H9 (cell line): ENCODE results near the gene ADAMTSL3. TPM values are rescaled to one million over a fixed set of nuclear protein-coding genes. Genes with fewer than 3 reads are reported as not detected.

Experiments used
- DNase-seq: peaks from one replicate; pipeline ENCODE4 v3.0.0-alpha.2; 2017
- H2AFZ ChIP-seq: one replicate; pipeline ENCODE4 v1.6.1; 2013; ENCODE audit warnings: mild to moderate bottlenecking, low read length, control low read depth, moderate library complexity
- H2AK5ac ChIP-seq: 2 replicates; pipeline ENCODE4 v1.6.1; 2013; ENCODE audit warnings: low read length, control low read depth, mixed read lengths; ENCODE audit not compliant: insufficient read length
- H2BK120ac ChIP-seq: one replicate; pipeline ENCODE4 v1.6.1; 2013; ENCODE audit warnings: low read depth, mild to moderate bottlenecking, low read length, control low read depth, inconsistent platforms; ENCODE audit not compliant: poor library complexity, severe bottlenecking
- H2BK12ac ChIP-seq: 2 replicates; pipeline ENCODE4 v1.6.1; 2013; ENCODE audit warnings: low read length, control low read depth, mixed read lengths, low read depth; ENCODE audit not compliant: insufficient read length
- H2BK15ac ChIP-seq: 2 replicates; pipeline ENCODE4 v1.6.1; 2013; ENCODE audit warnings: low read depth, low read length, control low read depth
- H2BK20ac ChIP-seq: one replicate; pipeline ENCODE4 v1.6.1; 2013; ENCODE audit warnings: low read depth, mild to moderate bottlenecking, low read length, control low read depth, inconsistent platforms; ENCODE audit not compliant: poor library complexity, severe bottlenecking
- H2BK5ac ChIP-seq: 2 replicates; pipeline ENCODE4 v1.6.1; 2013; ENCODE audit warnings: low read length, control low read depth, mixed read lengths; ENCODE audit not compliant: insufficient read length
- H3K14ac ChIP-seq: 2 replicates; pipeline ENCODE4 v1.6.1; 2013; ENCODE audit warnings: low read length, control low read depth; ENCODE audit not compliant: insufficient read depth
- H3K18ac ChIP-seq: 2 replicates; pipeline ENCODE4 v1.6.1; 2013; ENCODE audit warnings: low read depth, mild to moderate bottlenecking, mixed read lengths, low read length, control low read depth; ENCODE audit not compliant: insufficient read length
- H3K23ac ChIP-seq: 2 replicates; pipeline ENCODE4 v1.6.1; 2013; ENCODE audit warnings: low read length, control low read depth, mixed read lengths, low read depth; ENCODE audit not compliant: insufficient read length
- H3K23me2 ChIP-seq: 2 replicates; pipeline ENCODE4 v1.6.1; 2013; ENCODE audit warnings: low read depth, mild to moderate bottlenecking, mixed read lengths, low read length, control low read depth; ENCODE audit not compliant: insufficient read length, poor library complexity, severe bottlenecking
- H3K27ac ChIP-seq: 2 replicates; pipeline ENCODE4 v1.5.1; 2013; ENCODE audit warnings: low read length, control low read depth, mixed read lengths, low read depth; ENCODE audit not compliant: insufficient read length
- H3K27me3 ChIP-seq: 2 replicates; pipeline ENCODE4 v1.6.1; 2013; ENCODE audit warnings: low read length, control low read depth, inconsistent platforms; ENCODE audit not compliant: insufficient read depth
- H3K4ac ChIP-seq: 2 replicates; pipeline ENCODE4 v1.6.1; 2013; ENCODE audit warnings: low read depth, mild to moderate bottlenecking, control low read depth, inconsistent platforms, low read length, moderate library complexity
- H3K4me1 ChIP-seq: 2 replicates; pipeline ENCODE4 v1.6.1; 2013; ENCODE audit warnings: low read length, control low read depth, inconsistent platforms; ENCODE audit not compliant: insufficient read depth
- H3K4me2 ChIP-seq: 2 replicates; pipeline ENCODE4 v1.6.1; 2013; ENCODE audit warnings: low read length, control low read depth, mixed read lengths; ENCODE audit not compliant: insufficient read length, insufficient read depth
- H3K56ac ChIP-seq: 2 replicates; pipeline ENCODE4 v1.6.1; 2013; ENCODE audit warnings: low read depth, mild to moderate bottlenecking, mixed read lengths, low read length, control low read depth; ENCODE audit not compliant: insufficient read length
- H3K79me1 ChIP-seq: 2 replicates; pipeline ENCODE4 v1.6.1; 2013; ENCODE audit warnings: low read depth, mild to moderate bottlenecking, moderate library complexity, low read length, control low read depth, inconsistent platforms; ENCODE audit not compliant: insufficient read depth, poor library complexity, severe bottlenecking
- H3K79me2 ChIP-seq: 2 replicates; pipeline ENCODE4 v1.6.1; 2013; ENCODE audit warnings: low read length, control low read depth, inconsistent platforms; ENCODE audit not compliant: insufficient read depth
- H3K9ac ChIP-seq: 2 replicates; pipeline ENCODE4 v1.6.1; 2013; ENCODE audit warnings: low read length, control low read depth, mixed read lengths; ENCODE audit not compliant: insufficient read length; ENCODE audit errors: extremely low read depth
- H3K9me3 ChIP-seq: one replicate; pipeline ENCODE4 v1.6.1; 2013; ENCODE audit warnings: low read depth, low read length, inconsistent platforms; ENCODE audit not compliant: control insufficient read depth
- H3T11ph ChIP-seq: one replicate; pipeline ENCODE4 v1.6.1; 2013; ENCODE audit warnings: mild to moderate bottlenecking, low read length, control low read depth, inconsistent platforms
- H4K20me1 ChIP-seq: one replicate; pipeline ENCODE4 v1.6.1; 2013; ENCODE audit not compliant: control insufficient read depth, insufficient read length, insufficient read depth
- H4K5ac ChIP-seq: 2 replicates; pipeline ENCODE4 v1.6.1; 2013; ENCODE audit warnings: low read depth, mild to moderate bottlenecking, mixed read lengths, low read length, control low read depth; ENCODE audit not compliant: insufficient read length
- H4K8ac ChIP-seq: replicated peaks from 2 replicates; pipeline ENCODE4 v1.6.1; 2013; ENCODE audit warnings: low read length, control low read depth, mixed read lengths, low read depth; ENCODE audit not compliant: insufficient read length
- H4K91ac ChIP-seq: 2 replicates; pipeline ENCODE4 v1.6.1; 2013; ENCODE audit warnings: low read depth, mild to moderate bottlenecking, moderate library complexity, mixed read lengths, low read length, control low read depth; ENCODE audit not compliant: insufficient read length
- H3K27ac Mint-ChIP-seq, 3 experiments: 2 replicates in 2 of 3; 3 replicates in 1 of 3; pipeline ENCODE4 v1.8.0; 2020 to 2021; ENCODE audit warnings: mixed read lengths in 3 of 3, mild to moderate bottlenecking in 1 of 3, moderate library complexity in 1 of 3
- H3K27me3 Mint-ChIP-seq: 2 replicates; pipeline ENCODE4 v1.8.0; 2021; ENCODE audit warnings: low read depth, mild to moderate bottlenecking, moderate library complexity, mixed read lengths
- H3K36me3 Mint-ChIP-seq, 3 experiments: 2 replicates in 2 of 3; 3 replicates in 1 of 3; pipeline ENCODE4 v1.8.0; 2020 to 2021; ENCODE audit warnings: low read depth in 3 of 3, mixed read lengths in 3 of 3; ENCODE audit not compliant: insufficient read depth in 1 of 3
- H3K4me1 Mint-ChIP-seq, 2 experiments: 2 replicates each; pipeline ENCODE4 v1.8.0; 2020; ENCODE audit warnings: mixed read lengths in 2 of 2
- H3K4me3 Mint-ChIP-seq, 2 experiments: 2 replicates in 1 of 2; 3 replicates in 1 of 2; pipeline ENCODE4 v1.8.0; 2020 to 2021; ENCODE audit warnings: mild to moderate bottlenecking in 2 of 2, mixed read lengths in 2 of 2, moderate library complexity in 1 of 2
- H3K9me3 Mint-ChIP-seq, 2 experiments: 2 replicates in 1 of 2; 3 replicates in 1 of 2; pipeline ENCODE4 v1.8.0; 2020; ENCODE audit warnings: mild to moderate bottlenecking in 2 of 2, mixed read lengths in 2 of 2, moderate library complexity in 1 of 2
- CTCF ChIP-seq: fragments of 200-600 bp; sonication (generic); conservative IDR thresholded peaks from 3 replicates; pipeline ENCODE4 v1.8.0; 2021; ENCODE audit warnings: antibody characterized with exemption, mild to moderate bottlenecking
- WGBS: extraction: QIAGEN DNeasy Blood & Tissue Kit; methylation state at CpG from one replicate; pipeline ENCODE4 v1.1.7; 2013; ENCODE audit warnings: missing lambda C conversion rate, low lambda C conversion rate, mixed read lengths; ENCODE audit not compliant: insufficient read length; ENCODE audit errors: extremely low coverage; 5-methylcytosine and 5-hydroxymethylcytosine counted together
- total RNA-seq: library from RNA; stranded (reverse); gene quantifications from 2 replicates; pipeline ENCODE4 v1.2.1, GENCODE V29; 2021

ADAMTSL3 gene
- total RNA-seq, 1 experiment from 2014 or later, result 0.39 TPM

GRCh38 chr15:83604549-83604948, 49.4 kb upstream of the ADAMTSL3 start:
- H2BK12ac ChIP-seq, result no peak overlapping the region
- H3K14ac ChIP-seq, result no peak overlapping the region
- no peak overlapping the region for H3K56ac ChIP-seq
- no peak overlapping the region for H3K23ac ChIP-seq
- no peaks in the 10 kb centered on the region for H3K4me1 ChIP-seq
- no peaks in the 10 kb centered on the region for H3K79me2 ChIP-seq
- H3K4me1 Mint-ChIP-seq, result no peaks in the 10 kb centered on the region
- no peak overlapping the region for H2AK5ac ChIP-seq
- H3K36me3 Mint-ChIP-seq, result peaks cover 13 to 19% (median 18%) of the 10 kb centered on the region in 3 experiments
- H3K4me3 Mint-ChIP-seq, result no peak overlapping the region
- H2BK15ac ChIP-seq, result no peak overlapping the region
- no peak for DNase-seq
- no peak overlapping the region for H3K27ac ChIP-seq
- H3K27ac Mint-ChIP-seq, result no peak overlapping the region
- H3K18ac ChIP-seq, result no peak overlapping the region
- H2BK120ac ChIP-seq, result no peak overlapping the region
- TF ChIP-seq CTCF, result no peak
- no peaks in the 10 kb centered on the region for H3K27me3 ChIP-seq
- no CpG with 5 or more reads among the region's 1 CpG for WGBS
- no peaks in the 10 kb centered on the region for H4K20me1 ChIP-seq
- H3K79me1 ChIP-seq, result no peaks in the 10 kb centered on the region
- H3K4ac ChIP-seq, result no peak overlapping the region
- H3K23me2 ChIP-seq, result no peaks in the 10 kb centered on the region
- no peak overlapping the region for H2AFZ ChIP-seq
- no peak overlapping the region for H4K8ac ChIP-seq
- H3K9me3 ChIP-seq, result no peaks in the 10 kb centered on the region
- no peaks in the 10 kb centered on the region for H3K27me3 Mint-ChIP-seq
- H3K4me2 ChIP-seq, result no peak overlapping the region
- H2BK5ac ChIP-seq, result no peak overlapping the region
- H3K9ac ChIP-seq, result no peak overlapping the region
- H3K9me3 Mint-ChIP-seq, result peaks cover 18% of the 10 kb centered on the region in 2 experiments
- H3T11ph ChIP-seq, result no peak overlapping the region
- no peak overlapping the region for H4K5ac ChIP-seq
- H4K91ac ChIP-seq, result no peak overlapping the region
- H2BK20ac ChIP-seq, result no peak overlapping the region
